ENCODE results near the gene TCF4. TPM values are rescaled to one million over a fixed set of nuclear protein-coding genes. Genes with fewer than 3 reads are reported as not detected.

Gene TCF4
- total RNA-seq, 1 donor from 2014 or later, result 143 TPM

DNA sequence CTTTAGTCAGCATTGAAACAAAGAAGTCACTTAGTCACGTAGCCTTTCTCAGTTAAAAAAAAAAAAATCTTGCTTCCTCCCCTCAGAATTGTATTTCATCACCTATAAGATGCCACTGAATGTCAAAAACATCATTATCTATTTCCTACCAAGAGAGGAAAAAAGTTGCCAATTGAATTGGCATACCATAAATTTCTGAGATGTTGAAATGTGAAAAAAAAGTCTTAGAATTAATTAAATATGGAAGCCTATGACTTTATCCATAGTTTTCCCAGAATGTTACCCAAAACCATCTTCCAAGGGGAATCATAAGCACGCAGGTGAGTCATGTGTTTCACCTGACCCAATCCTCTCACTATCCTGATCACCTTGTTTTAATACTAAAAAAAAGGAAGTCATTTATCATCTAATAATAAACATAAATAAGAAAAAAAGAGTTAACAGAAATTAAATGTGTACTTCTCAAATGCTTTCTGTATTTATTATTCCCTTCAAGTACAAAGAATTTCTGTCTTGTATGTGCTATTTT lies 205.7 kb downstream of the TCF4 start:
- intact Hi-C loops (cut with DNase I), result no loop called here
- no peaks in the 10 kb centered on the region for H3K36me3 ChIP-seq
- DNase-seq (no peak), ATAC-seq (no peak)
- no peaks in the 10 kb centered on the region for H3K27me3 ChIP-seq
- peaks cover 5% of the 10 kb centered on the region for H3K9me3 ChIP-seq
- H3K4me3 ChIP-seq, result no peak overlapping the region
- no peak for TF ChIP-seq CTCF (IDR thresholded peaks at IDR 0.05)
- no peaks in the 10 kb centered on the region for H3K4me1 ChIP-seq
- no peak overlapping the region for H3K27ac ChIP-seq

GRCh38 chr18:55381277-55381676 lies 206.7 kb downstream of the TCF4 start:
- Histone ChIP-seq H3K36me3 (no peaks in the 10 kb centered on the region), H3K27ac (no peak overlapping the region), H3K9me3 (peaks cover 5% of the 10 kb centered on the region), H3K4me3 (no peak overlapping the region), H3K27me3 (no peaks in the 10 kb centered on the region), H3K4me1 (no peaks in the 10 kb centered on the region)
- intact Hi-C loops (cut with DNase I), result no loop called here
- TF ChIP-seq CTCF (IDR thresholded peaks at IDR 0.05), result no peak
- no peak for DNase-seq
- no peak for ATAC-seq

DNA sequence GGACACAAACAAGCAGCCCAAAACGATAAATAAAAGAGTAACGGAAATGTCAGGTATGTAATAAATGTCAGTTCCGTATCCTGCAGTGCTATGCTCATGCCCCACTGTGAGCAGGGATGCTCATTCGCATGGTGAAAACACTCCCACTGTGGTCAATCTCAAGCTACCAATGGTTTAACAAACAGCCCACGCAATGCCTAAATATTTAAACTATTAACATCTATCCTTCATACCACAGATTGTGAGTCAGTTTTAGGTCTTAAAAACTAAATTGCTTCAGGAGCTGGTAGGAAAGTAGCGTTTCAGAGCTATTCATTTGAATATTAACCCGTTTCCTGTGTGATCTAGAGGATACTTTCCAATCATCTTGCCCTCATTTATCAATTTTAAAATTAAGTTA lies 207.4 kb downstream of the TCF4 start:
- TF ChIP-seq CTCF (IDR thresholded peaks at IDR 0.05), result no peak
- intact Hi-C loops (cut with DNase I), result no loop called here
- Histone ChIP-seq H3K27me3 (no peaks in the 10 kb centered on the region), H3K4me3 (no peak overlapping the region), H3K4me1 (no peaks in the 10 kb centered on the region), H3K36me3 (no peaks in the 10 kb centered on the region), H3K9me3 (peaks cover 5% of the 10 kb centered on the region), H3K27ac (no peak overlapping the region)
- DNase-seq (no peak), ATAC-seq (no peak)

DNA sequence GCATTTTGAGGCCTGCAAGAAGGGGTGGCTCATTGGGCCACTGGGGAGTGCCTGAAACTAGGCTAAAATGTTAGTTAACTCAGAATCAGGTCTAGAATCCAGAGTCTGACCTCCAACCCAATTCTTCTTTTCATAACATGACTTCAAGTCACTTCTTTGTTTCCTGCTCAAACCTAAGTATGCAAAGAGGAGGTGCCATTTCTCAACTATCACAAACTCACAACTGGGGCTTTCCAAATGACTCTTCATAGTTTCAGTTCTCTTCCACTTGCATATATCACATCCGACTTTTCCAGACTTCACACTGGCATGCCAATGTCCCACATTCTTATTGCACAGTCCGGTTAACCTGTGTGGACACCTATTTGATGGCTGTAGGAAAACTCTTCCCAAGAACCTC lies 211.6 kb downstream of the TCF4 start:
- peaks cover 3% of the 10 kb centered on the region for H3K9me3 ChIP-seq
- TF ChIP-seq CTCF (IDR thresholded peaks at IDR 0.05), result no peak
- H3K4me3 ChIP-seq, result no peak overlapping the region
- no peaks in the 10 kb centered on the region for H3K27me3 ChIP-seq
- H3K27ac ChIP-seq, result no peak overlapping the region
- no peaks in the 10 kb centered on the region for H3K36me3 ChIP-seq
- no peak for ATAC-seq
- intact Hi-C loops (cut with DNase I), result no loop called here
- no peak for DNase-seq
- H3K4me1 ChIP-seq, result no peaks in the 10 kb centered on the region

GRCh38 chr18:55375930-55376329 lies 212.1 kb downstream of the TCF4 start:
- TF ChIP-seq CTCF (IDR thresholded peaks at IDR 0.05), result no peak
- ATAC-seq, result no peak
- Histone ChIP-seq H3K9me3 (peaks cover 3% of the 10 kb centered on the region), H3K36me3 (no peaks in the 10 kb centered on the region), H3K27ac (no peak overlapping the region), H3K4me3 (no peak overlapping the region), H3K4me1 (no peaks in the 10 kb centered on the region), H3K27me3 (no peaks in the 10 kb centered on the region)
- no peak for DNase-seq
- intact Hi-C loops (cut with DNase I), result no loop called here

DNA sequence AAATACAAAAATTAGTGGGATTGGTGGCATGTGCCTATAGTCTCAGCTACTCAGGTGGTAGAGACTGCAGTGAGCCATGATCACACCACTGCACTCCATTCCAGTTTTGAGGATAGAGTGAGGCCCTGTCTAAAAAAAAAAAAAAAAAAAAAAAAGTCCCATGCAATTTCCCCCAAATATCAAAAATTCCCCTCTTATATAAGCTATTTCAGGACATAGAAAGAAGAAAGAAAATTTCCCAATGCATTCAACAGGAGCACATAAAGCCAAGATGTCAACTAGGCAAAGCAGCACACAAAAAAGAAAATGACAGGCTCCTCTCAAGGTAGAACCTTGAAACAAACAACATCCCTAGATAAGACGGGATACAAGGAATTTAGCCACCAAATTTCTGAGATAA lies 213.3 kb downstream of the TCF4 start:
- intact Hi-C loops (cut with DNase I), result no loop called here

More for the DNA sequence above, 213.3 kb downstream of the TCF4 start:
- H3K4me3 ChIP-seq, result no peak overlapping the region
- H3K36me3 ChIP-seq, result no peaks in the 10 kb centered on the region
- H3K27me3 ChIP-seq, result no peaks in the 10 kb centered on the region
- ATAC-seq (no peak), DNase-seq (no peak)
- peaks cover 3% of the 10 kb centered on the region for H3K9me3 ChIP-seq
- TF ChIP-seq CTCF (IDR thresholded peaks at IDR 0.05), result no peak
- no peak overlapping the region for H3K27ac ChIP-seq
- no peaks in the 10 kb centered on the region for H3K4me1 ChIP-seq
